ENCODE measurements around the gene ARHGAP28.

Gene ARHGAP28

DNA sequence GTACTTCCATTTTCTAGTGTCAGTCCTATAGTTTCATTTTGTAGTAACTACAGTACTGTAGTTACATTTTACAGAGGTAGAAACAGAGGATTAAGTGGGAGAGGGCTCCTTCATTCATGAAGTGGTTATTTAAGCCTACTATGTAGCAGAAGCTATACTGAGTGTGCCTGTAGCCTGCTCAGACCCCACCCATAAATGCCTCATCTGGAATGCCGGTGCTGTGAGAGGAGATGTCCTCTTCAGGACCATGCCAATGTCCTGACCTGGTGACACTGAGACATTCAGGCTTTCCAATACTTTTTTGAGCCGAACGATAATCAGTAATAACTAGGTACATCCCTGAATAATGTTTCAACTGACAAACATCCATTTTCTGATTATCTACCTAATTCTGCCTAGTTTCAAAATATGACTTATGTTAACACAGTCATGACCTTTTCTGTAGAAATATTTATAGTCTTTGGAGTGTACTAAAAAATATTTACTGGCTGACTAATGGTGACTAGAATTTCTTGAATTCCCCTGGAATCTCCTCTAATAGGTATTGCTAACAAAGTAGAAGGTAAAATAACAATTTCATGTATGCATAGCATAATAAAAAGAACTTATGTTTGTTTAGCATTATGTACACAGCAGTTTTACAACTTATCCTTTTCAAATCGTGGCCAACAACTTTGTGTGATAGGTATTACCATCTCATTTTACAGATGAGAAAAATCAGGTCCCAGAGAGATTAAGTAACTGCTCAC lies 10.2 kb upstream of the ARHGAP28 start:
- Histone ChIP-seq H3K4me2 (ENCODE audit: low read length) (no peak overlapping the region), H3K27ac (ENCODE audit: low read depth, low read length) (no peak overlapping the region)

GRCh38 chr18:6719910-6720683 lies 9.4 kb upstream of the ARHGAP28 start:
- no peaks in the 10 kb centered on the region for H3K36me3 ChIP-seq (ENCODE audit: control insufficient read depth, low read length)
- H3K27ac ChIP-seq (ENCODE audit: low read depth, low read length), result no peak overlapping the region

More for the DNA sequence above, 10.2 kb upstream of the ARHGAP28 start:
- Histone ChIP-seq H3K36me3 (ENCODE audit: control insufficient read depth, low read length) (no peaks in the 10 kb centered on the region), H3K9me2 (replicated peaks; ENCODE audit: control insufficient read depth, low read length) (no peaks in the 10 kb centered on the region), H3K4me1 (ENCODE audit: control insufficient read depth, low read length) (no peaks in the 10 kb centered on the region), H3F3A (ENCODE audit: control insufficient read depth, insufficient read depth) (no peaks in the 10 kb centered on the region), H3K9me3 (ENCODE audit: control insufficient read depth, insufficient read depth, low read length) (no peaks in the 10 kb centered on the region), H3K79me2 (ENCODE audit: control insufficient read depth, low read length) (no peaks in the 10 kb centered on the region), H3K4me3 (ENCODE audit: low read length) (no peak overlapping the region), H3K27me3 (ENCODE audit: control insufficient read depth, low read length) (no peaks in the 10 kb centered on the region), H4K20me1 (ENCODE audit: control insufficient read depth, insufficient read depth, low read depth, low read length) (no peaks in the 10 kb centered on the region)
- TF ChIP-seq EZH2phosphoT487 (IDR thresholded peaks at IDR 0.05; ENCODE audit: borderline replicate concordance, low read length), result no peak
- TF ChIP-seq, protein P1, sequence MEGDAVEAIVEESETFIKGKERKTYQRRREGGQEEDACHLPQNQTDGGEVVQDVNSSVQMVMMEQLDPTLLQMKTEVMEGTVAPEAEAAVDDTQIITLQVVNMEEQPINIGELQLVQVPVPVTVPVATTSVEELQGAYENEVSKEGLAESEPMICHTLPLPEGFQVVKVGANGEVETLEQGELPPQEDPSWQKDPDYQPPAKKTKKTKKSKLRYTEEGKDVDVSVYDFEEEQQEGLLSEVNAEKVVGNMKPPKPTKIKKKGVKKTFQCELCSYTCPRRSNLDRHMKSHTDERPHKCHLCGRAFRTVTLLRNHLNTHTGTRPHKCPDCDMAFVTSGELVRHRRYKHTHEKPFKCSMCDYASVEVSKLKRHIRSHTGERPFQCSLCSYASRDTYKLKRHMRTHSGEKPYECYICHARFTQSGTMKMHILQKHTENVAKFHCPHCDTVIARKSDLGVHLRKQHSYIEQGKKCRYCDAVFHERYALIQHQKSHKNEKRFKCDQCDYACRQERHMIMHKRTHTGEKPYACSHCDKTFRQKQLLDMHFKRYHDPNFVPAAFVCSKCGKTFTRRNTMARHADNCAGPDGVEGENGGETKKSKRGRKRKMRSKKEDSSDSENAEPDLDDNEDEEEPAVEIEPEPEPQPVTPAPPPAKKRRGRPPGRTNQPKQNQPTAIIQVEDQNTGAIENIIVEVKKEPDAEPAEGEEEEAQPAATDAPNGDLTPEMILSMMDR (IDR thresholded peaks at IDR 0.05; ENCODE audit: low read depth, low read length, poor library complexity, severe bottlenecking), result no peak

DNA sequence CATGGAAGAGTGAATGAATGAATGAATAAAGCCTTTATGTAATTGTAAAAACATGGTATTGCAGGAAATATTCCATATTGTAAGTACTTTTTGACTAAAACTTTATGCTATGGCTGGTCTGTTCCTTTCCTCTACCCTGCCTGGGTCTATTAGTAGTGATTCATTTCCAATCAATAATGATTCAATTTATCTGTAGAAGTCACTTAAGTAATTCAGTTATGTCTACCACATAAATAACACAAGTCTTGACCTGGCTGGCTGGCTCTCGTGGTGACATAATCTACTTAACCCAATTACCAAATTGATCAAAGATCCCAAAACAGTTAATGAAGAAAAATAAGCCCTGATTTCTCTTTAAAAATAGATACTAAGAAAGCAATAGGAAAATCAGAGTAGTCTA lies 7.8 kb upstream of the ARHGAP28 start:
- Histone ChIP-seq H3K9me2 (replicated peaks; ENCODE audit: control insufficient read depth, low read length) (no peaks in the 10 kb centered on the region), H3K27ac (ENCODE audit: low read depth, low read length) (no peak overlapping the region), H3K79me2 (ENCODE audit: control insufficient read depth, low read length) (no peaks in the 10 kb centered on the region), H3F3A (ENCODE audit: control insufficient read depth, insufficient read depth) (no peaks in the 10 kb centered on the region), H3K4me1 (ENCODE audit: control insufficient read depth, low read length) (no peaks in the 10 kb centered on the region), H3K4me3 (ENCODE audit: low read length) (no peak overlapping the region), H4K20me1 (ENCODE audit: control insufficient read depth, insufficient read depth, low read depth, low read length) (no peaks in the 10 kb centered on the region), H3K36me3 (ENCODE audit: control insufficient read depth, low read length) (no peaks in the 10 kb centered on the region), H3K4me2 (ENCODE audit: low read length) (no peak overlapping the region), H3K9me3 (ENCODE audit: control insufficient read depth, insufficient read depth, low read length) (no peaks in the 10 kb centered on the region), H3K27me3 (ENCODE audit: control insufficient read depth, low read length) (no peaks in the 10 kb centered on the region)
- TF ChIP-seq EZH2phosphoT487 (IDR thresholded peaks at IDR 0.05; ENCODE audit: borderline replicate concordance, low read length), result no peak
- TF ChIP-seq, protein P1 (IDR thresholded peaks at IDR 0.05; ENCODE audit: low read depth, low read length, poor library complexity, severe bottlenecking), result no peak

More at GRCh38 chr18:6719910-6720683, 9.4 kb upstream of the ARHGAP28 start:
- Histone ChIP-seq H3K4me3 (ENCODE audit: low read length) (no peak overlapping the region), H3F3A (ENCODE audit: control insufficient read depth, insufficient read depth) (no peaks in the 10 kb centered on the region), H3K4me2 (ENCODE audit: low read length) (no peak overlapping the region), H3K79me2 (ENCODE audit: control insufficient read depth, low read length) (no peaks in the 10 kb centered on the region), H3K27me3 (ENCODE audit: control insufficient read depth, low read length) (no peaks in the 10 kb centered on the region), H3K9me2 (replicated peaks; ENCODE audit: control insufficient read depth, low read length) (no peaks in the 10 kb centered on the region), H4K20me1 (ENCODE audit: control insufficient read depth, insufficient read depth, low read depth, low read length) (no peaks in the 10 kb centered on the region), H3K4me1 (ENCODE audit: control insufficient read depth, low read length) (no peaks in the 10 kb centered on the region), H3K9me3 (ENCODE audit: control insufficient read depth, insufficient read depth, low read length) (no peaks in the 10 kb centered on the region)
- TF ChIP-seq, protein P1 (IDR thresholded peaks at IDR 0.05; ENCODE audit: low read depth, low read length, poor library complexity, severe bottlenecking), result no peak
- no peak for TF ChIP-seq EZH2phosphoT487 (IDR thresholded peaks at IDR 0.05; ENCODE audit: borderline replicate concordance, low read length)
